Prostate gland (tissue), 2 donors: ENCODE results near the gene GALNTL6. TPM values are rescaled to one million over a fixed set of nuclear protein-coding genes. Genes with fewer than 3 reads are reported as not detected.

Experiments used
- DNase-seq: peaks from one replicate; pipeline ENCODE4 v3.0.0-alpha.2; 2019; ENCODE audit warnings: low spot score
- H3K27ac ChIP-seq, 2 donors: fragments of 200-600 bp; sonication (generic); 2 replicates each; pipeline ENCODE4 v1.5.1; 2017 to 2019
- H3K27me3 ChIP-seq: fragments of 200-600 bp; sonication (generic); replicated peaks from 2 replicates; pipeline ENCODE4 v1.5.1; 2019; ENCODE audit not compliant: insufficient read depth
- H3K36me3 ChIP-seq, 2 donors: fragments of 200-600 bp; sonication (generic); 1 replicate in 1 of 2; 2 replicates in 1 of 2; pipeline versions ENCODE4 v1.5.1 to v1.8.1; 2017 to 2019
- H3K4me1 ChIP-seq: fragments of 200-600 bp; sonication (generic); replicated peaks from 2 replicates; pipeline ENCODE4 v1.5.1; 2019
- H3K4me3 ChIP-seq, 2 donors: fragments of 200-600 bp; sonication (generic); 2 replicates each; pipeline ENCODE4 v1.5.1; 2017 to 2019
- H3K9me3 ChIP-seq: fragments of 200-600 bp; sonication (generic); 2 replicates; pipeline ENCODE4 v1.5.1; 2017
- POLR2A ChIP-seq: fragments of 450-650 bp; IDR thresholded peaks from one replicate; pipeline ENCODE4 v1.6.1; 2016; ENCODE audit warnings: antibody characterized with exemption, mild to moderate bottlenecking
- POLR2AphosphoS5 ChIP-seq: sonication (generic); formaldehyde crosslinking; IDR thresholded peaks from one replicate; pipeline ENCODE4 v1.6.1; 2017; ENCODE audit warnings: antibody characterized with exemption
- WGBS: methylation state at CpG from one replicate; pipeline ENCODE4 v1.1.5; 2018; 5-methylcytosine and 5-hydroxymethylcytosine counted together
- intact Hi-C: fragments of 100-400 bp; cut with DNase I; formaldehyde crosslinking; loops from one replicate; pipeline ENCODE4 v1.14.2; 2022
- total RNA-seq, 2 donors: library from RNA; depleted of rRNA; stranded (reverse); fragments of >200 nt; gene quantifications; one replicate each; pipeline ENCODE4 v1.1.0, GENCODE V29; 2016
- TF ChIP-seq, protein P1 (sequence below), 4 experiments: fragments of 200-600 bp in 2 of 4; fragments of 450-650 bp in 2 of 4; sonication (generic) in 2 of 4; IDR thresholded peaks; 1 replicate in 3 of 4; 2 replicates in 1 of 4; pipeline ENCODE4 v1.5.1; 2016 to 2019; ENCODE audit warnings: antibody characterized with exemption in 4 of 4, mild to moderate bottlenecking in 2 of 4, moderate library complexity in 2 of 4

The GALNTL6 gene
- total RNA-seq, 2 donors from 2014 or later, result 0.23 to 0.85 TPM

DNA sequence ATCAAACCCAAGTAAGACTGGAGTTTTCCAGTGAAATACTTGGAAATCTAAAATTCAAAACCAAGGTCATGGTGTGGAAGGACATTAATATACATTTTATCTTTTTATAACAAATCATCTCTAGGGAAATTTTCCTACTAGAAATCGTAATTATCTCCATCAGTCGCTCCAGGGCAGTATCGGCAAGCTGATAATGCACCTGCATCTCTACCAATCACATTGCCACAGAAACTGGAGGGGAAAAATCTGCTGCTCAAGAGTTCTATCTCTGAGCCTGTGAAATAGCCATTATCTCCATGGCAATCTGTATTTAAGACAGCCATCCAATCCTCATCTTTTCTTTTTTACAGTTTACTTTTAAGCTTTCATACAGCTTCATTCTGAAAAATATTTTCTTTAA, 817.1 kb downstream of the GALNTL6 start:
- Histone ChIP-seq H3K9me3 (no peaks in the 10 kb centered on the region), H3K4me1 (no peaks in the 10 kb centered on the region), H3K4me3 (no peak overlapping the region), H3K27ac (no peak overlapping the region), H3K27me3 (no peaks in the 10 kb centered on the region), H3K36me3 (no peaks in the 10 kb centered on the region)
- WGBS, result 86% methylated on average over 3 of the region's 3 CpGs
- intact Hi-C loops, result no loop called here
- no peak for TF ChIP-seq POLR2AphosphoS5
- no peak for DNase-seq

DNA sequence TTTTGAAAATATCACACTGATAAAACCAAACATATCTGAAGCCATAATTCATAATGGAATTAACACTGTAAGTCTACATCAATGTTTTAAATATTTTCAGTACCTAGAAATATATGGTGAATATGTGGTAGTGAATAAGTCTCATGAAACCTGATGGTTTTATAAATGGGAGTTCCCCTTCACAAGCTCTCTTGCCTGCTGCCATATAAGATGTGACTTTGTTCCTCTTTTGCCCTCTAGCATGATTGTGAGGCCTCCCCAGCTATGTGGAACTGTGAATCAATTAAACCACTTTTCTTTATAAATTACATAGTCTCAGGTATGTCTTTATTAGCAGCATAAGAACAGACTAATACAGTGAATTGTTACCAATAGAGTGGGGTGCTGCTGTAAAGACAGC, 818.6 kb downstream of the GALNTL6 start:
- Histone ChIP-seq H3K4me3 (no peak overlapping the region), H3K27me3 (no peaks in the 10 kb centered on the region), H3K27ac (no peak overlapping the region), H3K4me1 (no peaks in the 10 kb centered on the region), H3K36me3 (no peaks in the 10 kb centered on the region), H3K9me3 (no peaks in the 10 kb centered on the region)
- DNase-seq, result no peak
- intact Hi-C loops, result no loop called here
- TF ChIP-seq, protein P1, sequence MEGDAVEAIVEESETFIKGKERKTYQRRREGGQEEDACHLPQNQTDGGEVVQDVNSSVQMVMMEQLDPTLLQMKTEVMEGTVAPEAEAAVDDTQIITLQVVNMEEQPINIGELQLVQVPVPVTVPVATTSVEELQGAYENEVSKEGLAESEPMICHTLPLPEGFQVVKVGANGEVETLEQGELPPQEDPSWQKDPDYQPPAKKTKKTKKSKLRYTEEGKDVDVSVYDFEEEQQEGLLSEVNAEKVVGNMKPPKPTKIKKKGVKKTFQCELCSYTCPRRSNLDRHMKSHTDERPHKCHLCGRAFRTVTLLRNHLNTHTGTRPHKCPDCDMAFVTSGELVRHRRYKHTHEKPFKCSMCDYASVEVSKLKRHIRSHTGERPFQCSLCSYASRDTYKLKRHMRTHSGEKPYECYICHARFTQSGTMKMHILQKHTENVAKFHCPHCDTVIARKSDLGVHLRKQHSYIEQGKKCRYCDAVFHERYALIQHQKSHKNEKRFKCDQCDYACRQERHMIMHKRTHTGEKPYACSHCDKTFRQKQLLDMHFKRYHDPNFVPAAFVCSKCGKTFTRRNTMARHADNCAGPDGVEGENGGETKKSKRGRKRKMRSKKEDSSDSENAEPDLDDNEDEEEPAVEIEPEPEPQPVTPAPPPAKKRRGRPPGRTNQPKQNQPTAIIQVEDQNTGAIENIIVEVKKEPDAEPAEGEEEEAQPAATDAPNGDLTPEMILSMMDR (IDR thresholded peaks at IDR 0.05), result no peak
- no peak for TF ChIP-seq POLR2A
- no peak for TF ChIP-seq POLR2AphosphoS5

DNA sequence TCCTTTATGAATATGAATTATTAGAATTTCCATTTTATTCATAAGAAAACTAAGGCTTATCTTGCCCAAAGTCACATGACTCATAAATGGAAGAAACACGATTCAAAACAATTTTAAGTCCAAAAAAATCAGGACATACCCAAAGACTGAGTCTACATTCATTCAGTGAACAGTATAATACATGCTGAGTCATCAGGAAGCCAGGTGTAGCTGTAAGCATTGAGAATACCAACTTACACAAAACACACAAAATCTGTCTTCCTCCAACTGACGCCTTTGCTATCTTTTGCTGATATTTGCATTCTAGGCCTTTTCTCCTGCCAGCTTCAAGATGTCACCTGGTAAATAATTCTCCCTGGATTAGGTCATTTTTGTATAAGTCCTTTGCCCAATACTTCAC, 835.3 kb downstream of the GALNTL6 start:
- DNase-seq, result no peak
- no peak overlapping the region for H3K27ac ChIP-seq

DNA sequence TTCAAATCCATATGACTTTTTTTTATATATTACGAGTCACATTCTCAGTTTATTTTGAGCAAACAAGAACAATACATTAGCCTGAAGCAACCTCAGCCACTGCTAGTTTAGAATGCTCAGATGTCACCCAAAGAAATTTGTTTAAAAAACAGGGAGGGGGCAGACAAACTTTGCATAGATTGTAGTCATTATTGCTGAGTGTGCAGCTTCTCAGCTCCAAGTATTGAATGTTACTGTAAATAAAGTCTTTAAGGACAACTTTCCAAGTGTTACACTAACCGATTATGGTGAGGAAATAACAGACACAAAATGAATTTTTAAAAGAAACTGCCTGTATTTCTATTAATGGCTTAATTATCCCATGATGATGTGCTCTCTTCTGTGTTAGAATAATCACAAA, 835.9 kb downstream of the GALNTL6 start:
- H3K36me3 ChIP-seq, result no peaks in the 10 kb centered on the region
- TF ChIP-seq POLR2A (no peak), POLR2AphosphoS5 (no peak)
- TF ChIP-seq, protein P1 (IDR thresholded peaks at IDR 0.05), result no peak
- H3K27ac ChIP-seq, result no peak overlapping the region
- H3K4me3 ChIP-seq, result no peak overlapping the region
- H3K4me1 ChIP-seq, result no peaks in the 10 kb centered on the region
- intact Hi-C loops, result no loop called here
- no peaks in the 10 kb centered on the region for H3K9me3 ChIP-seq
- DNase-seq, result no peak
- WGBS, result 61% methylated on average over 2 of the region's 2 CpGs
- no peaks in the 10 kb centered on the region for H3K27me3 ChIP-seq

More for the DNA sequence above, 835.3 kb downstream of the GALNTL6 start:
- Histone ChIP-seq H3K4me3 (no peak overlapping the region), H3K4me1 (no peaks in the 10 kb centered on the region), H3K9me3 (no peaks in the 10 kb centered on the region), H3K27me3 (no peaks in the 10 kb centered on the region), H3K36me3 (no peaks in the 10 kb centered on the region)
- 67% methylated on average over 2 of the region's 2 CpGs for WGBS
- TF ChIP-seq POLR2AphosphoS5 (no peak), POLR2A (no peak)
- TF ChIP-seq, protein P1 (IDR thresholded peaks at IDR 0.05), result no peak
- intact Hi-C loops, result no loop called here

DNA sequence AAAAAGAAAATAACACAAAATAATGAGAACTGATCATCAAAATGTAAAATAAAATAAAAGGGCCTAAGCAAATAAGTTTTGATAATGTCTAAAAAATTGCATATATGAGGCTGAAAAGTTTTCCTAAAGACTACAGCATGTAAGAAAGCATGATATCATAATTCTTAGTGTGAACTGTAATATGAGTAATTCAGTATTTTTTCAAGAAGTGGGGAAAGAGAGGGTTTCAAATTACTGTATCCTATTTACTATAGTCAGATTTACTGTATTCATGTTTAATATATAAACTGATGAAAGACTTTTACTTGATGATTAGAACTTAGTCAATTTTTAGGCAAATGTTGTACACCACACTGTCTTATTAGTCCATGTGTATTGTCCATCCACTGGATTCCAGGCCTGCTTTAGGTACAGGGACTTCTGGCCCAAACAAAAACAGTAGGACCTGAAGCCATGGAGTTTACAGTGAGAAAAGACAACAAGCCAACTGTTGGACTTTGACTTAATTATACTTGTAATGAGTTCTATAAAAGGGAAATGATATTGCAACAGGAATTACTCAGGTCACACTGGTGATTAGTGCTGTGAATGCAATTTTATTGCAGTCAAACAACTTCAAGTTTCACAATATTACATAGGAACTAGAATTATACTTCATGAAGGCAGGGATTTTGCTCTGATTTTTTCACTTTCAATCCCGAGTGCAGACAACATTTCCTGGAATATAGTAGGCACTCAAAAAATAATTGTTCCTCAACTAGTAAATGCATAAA, 837.7 kb downstream of the GALNTL6 start:
- 43% methylated on average over 1 of the region's 1 CpG for WGBS
- no peaks in the 10 kb centered on the region for H3K9me3 ChIP-seq
- no peak overlapping the region for H3K27ac ChIP-seq
- H3K4me1 ChIP-seq, result no peaks in the 10 kb centered on the region
- TF ChIP-seq POLR2AphosphoS5 (no peak), POLR2A (no peak)
- TF ChIP-seq, protein P1 (IDR thresholded peaks at IDR 0.05), result no peak
- H3K36me3 ChIP-seq, result no peaks in the 10 kb centered on the region
- intact Hi-C loops, result no loop called here
- H3K27me3 ChIP-seq, result no peaks in the 10 kb centered on the region
- no peak overlapping the region for H3K4me3 ChIP-seq
- no peak for DNase-seq
